ENCODE measurements around the gene TEK.

The TEK gene

DNA sequence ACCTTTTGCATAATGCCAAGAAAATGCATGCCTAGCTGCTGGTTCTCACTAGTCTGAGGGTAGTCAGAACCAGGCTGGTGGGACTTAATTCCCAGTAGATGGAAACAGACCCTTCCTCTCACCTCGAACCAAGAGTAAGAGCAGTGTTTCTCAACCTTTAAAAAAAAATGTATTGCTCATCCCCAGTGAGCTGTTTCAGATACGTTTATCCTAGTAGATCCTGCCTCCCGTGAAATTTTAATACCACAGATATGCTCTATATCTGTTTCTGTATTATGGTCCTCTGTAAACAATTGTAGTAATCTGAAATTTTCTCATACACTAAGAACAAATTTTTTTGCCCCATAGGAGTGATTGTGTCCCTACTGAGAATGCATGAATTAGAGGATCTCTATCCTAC, 86.2 kb downstream of the TEK start:
- no peak overlapping the region for H3K27ac ChIP-seq (ENCODE audit: low read depth, low read length)

GRCh38 chr9:27196383-27196782, 87.4 kb downstream of the TEK start:
- Histone ChIP-seq H3K9me3 (ENCODE audit: control insufficient read depth, insufficient read depth, low read length) (no peaks in the 10 kb centered on the region), H3K9ac (ENCODE audit: low read depth, low read length) (no peak overlapping the region), H3K27me3 (ENCODE audit: control insufficient read depth, insufficient read depth, low read length) (no peaks in the 10 kb centered on the region), H3K4me3 (ENCODE audit: low read depth, low read length) (no peak overlapping the region), H3K27ac (ENCODE audit: low read depth, low read length) (no peak overlapping the region), H3K36me3 (ENCODE audit: control insufficient read depth, insufficient read depth, low read length) (no peaks in the 10 kb centered on the region), H3K4me1 (ENCODE audit: control insufficient read depth, insufficient read depth, low read length) (no peaks in the 10 kb centered on the region)

More for the DNA sequence above, 86.2 kb downstream of the TEK start:
- Histone ChIP-seq H3K27me3 (ENCODE audit: control insufficient read depth, insufficient read depth, low read length) (no peaks in the 10 kb centered on the region), H3K9ac (ENCODE audit: low read depth, low read length) (no peak overlapping the region), H3K9me3 (ENCODE audit: control insufficient read depth, insufficient read depth, low read length) (no peaks in the 10 kb centered on the region), H3K36me3 (ENCODE audit: control insufficient read depth, insufficient read depth, low read length) (no peaks in the 10 kb centered on the region), H3K4me1 (ENCODE audit: control insufficient read depth, insufficient read depth, low read length) (no peaks in the 10 kb centered on the region), H3K4me3 (ENCODE audit: low read depth, low read length) (no peak overlapping the region)

- H3K27ac ChIP-seq (ENCODE audit: low read depth, low read length) = no peak overlapping the region
- no peaks in the 10 kb centered on the region for H3K27me3 ChIP-seq (ENCODE audit: control insufficient read depth, insufficient read depth, low read length)
- no peaks in the 10 kb centered on the region for H3K4me1 ChIP-seq (ENCODE audit: control insufficient read depth, insufficient read depth, low read length)
- H3K36me3 ChIP-seq (ENCODE audit: control insufficient read depth, insufficient read depth, low read length) = no peaks in the 10 kb centered on the region
- H3K4me3 ChIP-seq (ENCODE audit: low read depth, low read length) = no peak overlapping the region
- no peaks in the 10 kb centered on the region for H3K9me3 ChIP-seq (ENCODE audit: control insufficient read depth, insufficient read depth, low read length)
- H3K9ac ChIP-seq (ENCODE audit: low read depth, low read length) = no peak overlapping the region
Observed at GRCh38 chr9:27198190-27198589, 89.2 kb downstream of the TEK start.

DNA sequence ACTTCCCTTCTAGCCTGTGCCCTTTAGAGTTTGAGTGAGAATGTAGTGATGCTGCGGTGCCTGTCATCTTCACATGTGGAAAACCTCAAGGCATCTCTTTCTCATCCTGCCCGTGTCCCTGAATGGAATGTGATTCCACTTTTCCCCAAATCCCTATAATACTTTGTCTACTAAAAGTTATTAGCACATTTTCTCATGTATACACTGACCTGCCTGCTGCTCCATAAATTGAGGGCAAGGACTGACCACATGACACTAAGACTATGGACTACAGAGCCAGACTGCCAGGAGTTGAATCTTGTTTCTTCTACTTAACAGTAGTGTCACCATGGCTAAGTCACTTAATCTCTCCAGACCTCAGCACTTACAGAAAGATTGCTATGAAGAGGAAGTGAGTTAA, 93.0 kb downstream of the TEK start:
- H3K27me3 ChIP-seq (ENCODE audit: control insufficient read depth, insufficient read depth, low read length) = no peaks in the 10 kb centered on the region
- H3K9me3 ChIP-seq (ENCODE audit: control insufficient read depth, insufficient read depth, low read length) = no peaks in the 10 kb centered on the region
- H3K9ac ChIP-seq (ENCODE audit: low read depth, low read length) = no peak overlapping the region
- no peak overlapping the region for H3K27ac ChIP-seq (ENCODE audit: low read depth, low read length)
- H3K36me3 ChIP-seq (ENCODE audit: control insufficient read depth, insufficient read depth, low read length) = no peaks in the 10 kb centered on the region
- H3K4me1 ChIP-seq (ENCODE audit: control insufficient read depth, insufficient read depth, low read length) = no peaks in the 10 kb centered on the region
- H3K4me3 ChIP-seq (ENCODE audit: low read depth, low read length) = no peak overlapping the region

- H3K4me1 ChIP-seq (ENCODE audit: control insufficient read depth, insufficient read depth, low read length) = no peaks in the 10 kb centered on the region
- no peaks in the 10 kb centered on the region for H3K9me3 ChIP-seq (ENCODE audit: control insufficient read depth, insufficient read depth, low read length)
- H3K36me3 ChIP-seq (ENCODE audit: control insufficient read depth, insufficient read depth, low read length) = no peaks in the 10 kb centered on the region
- H3K9ac ChIP-seq (ENCODE audit: low read depth, low read length) = no peak overlapping the region
- no peaks in the 10 kb centered on the region for H3K27me3 ChIP-seq (ENCODE audit: control insufficient read depth, insufficient read depth, low read length)
- H3K4me3 ChIP-seq (ENCODE audit: low read depth, low read length) = no peak overlapping the region
- no peak overlapping the region for H3K27ac ChIP-seq (ENCODE audit: low read depth, low read length)
Observed at GRCh38 chr9:27203783-27204182, 94.8 kb downstream of the TEK start.

DNA sequence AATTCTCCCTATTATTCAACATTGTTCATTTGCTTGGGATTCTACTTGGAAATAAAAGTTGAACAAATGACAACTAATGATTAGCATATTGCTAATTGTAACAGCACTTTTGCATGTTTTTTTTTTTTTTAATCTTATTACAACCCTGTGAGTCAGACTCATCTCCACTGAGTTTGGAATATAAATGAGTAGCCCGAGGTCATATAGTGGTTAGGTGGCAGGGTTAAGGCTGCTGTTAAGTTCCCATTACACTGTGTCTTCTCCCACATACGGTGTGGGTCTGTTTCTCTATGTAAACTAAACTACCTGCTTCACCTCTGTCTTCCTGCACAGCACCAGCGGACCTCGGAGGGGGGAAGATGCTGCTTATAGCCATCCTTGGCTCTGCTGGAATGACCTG, 95.6 kb downstream of the TEK start:
- H3K36me3 ChIP-seq (ENCODE audit: control insufficient read depth, insufficient read depth, low read length) = no peaks in the 10 kb centered on the region
- no peak overlapping the region for H3K27ac ChIP-seq (ENCODE audit: low read depth, low read length)
- no peak overlapping the region for H3K9ac ChIP-seq (ENCODE audit: low read depth, low read length)
- H3K9me3 ChIP-seq (ENCODE audit: control insufficient read depth, insufficient read depth, low read length) = no peaks in the 10 kb centered on the region
- no peaks in the 10 kb centered on the region for H3K4me1 ChIP-seq (ENCODE audit: control insufficient read depth, insufficient read depth, low read length)
- H3K27me3 ChIP-seq (ENCODE audit: control insufficient read depth, insufficient read depth, low read length) = no peaks in the 10 kb centered on the region
- H3K4me3 ChIP-seq (ENCODE audit: low read depth, low read length) = no peak overlapping the region

GRCh38 chr9:27205198-27205597, 96.2 kb downstream of the TEK start:
- Histone ChIP-seq H3K27ac (ENCODE audit: low read depth, low read length) (no peak overlapping the region), H3K36me3 (ENCODE audit: control insufficient read depth, insufficient read depth, low read length) (no peaks in the 10 kb centered on the region), H3K4me3 (ENCODE audit: low read depth, low read length) (no peak overlapping the region), H3K4me1 (ENCODE audit: control insufficient read depth, insufficient read depth, low read length) (no peaks in the 10 kb centered on the region), H3K27me3 (ENCODE audit: control insufficient read depth, insufficient read depth, low read length) (no peaks in the 10 kb centered on the region), H3K9me3 (ENCODE audit: control insufficient read depth, insufficient read depth, low read length) (no peaks in the 10 kb centered on the region), H3K9ac (ENCODE audit: low read depth, low read length) (no peak overlapping the region)

DNA sequence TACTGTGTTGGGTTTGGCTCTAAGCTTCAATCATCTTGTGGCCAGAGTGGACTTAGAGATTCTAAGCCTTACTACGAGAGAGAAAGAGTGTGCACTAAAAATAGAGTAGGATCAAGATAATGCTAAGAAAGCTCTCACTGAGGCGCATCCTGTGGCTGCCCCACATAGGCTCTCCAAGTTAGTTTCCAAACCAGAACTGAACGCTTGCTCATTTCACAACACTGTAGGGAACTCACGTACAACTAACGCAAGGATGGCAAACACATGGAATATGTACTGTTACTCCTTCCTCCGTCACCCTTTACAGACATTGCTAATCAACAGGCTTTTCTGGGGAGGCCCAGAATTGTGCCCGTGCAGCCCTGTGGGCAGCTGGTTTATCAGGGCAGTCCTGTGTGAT, 97.0 kb downstream of the TEK start:
- Histone ChIP-seq H3K9ac (ENCODE audit: low read depth, low read length) (no peak overlapping the region), H3K4me3 (ENCODE audit: low read depth, low read length) (no peak overlapping the region), H3K27me3 (ENCODE audit: control insufficient read depth, insufficient read depth, low read length) (no peaks in the 10 kb centered on the region), H3K27ac (ENCODE audit: low read depth, low read length) (no peak overlapping the region), H3K4me1 (ENCODE audit: control insufficient read depth, insufficient read depth, low read length) (no peaks in the 10 kb centered on the region), H3K36me3 (ENCODE audit: control insufficient read depth, insufficient read depth, low read length) (no peaks in the 10 kb centered on the region), H3K9me3 (ENCODE audit: control insufficient read depth, insufficient read depth, low read length) (no peaks in the 10 kb centered on the region)

DNA sequence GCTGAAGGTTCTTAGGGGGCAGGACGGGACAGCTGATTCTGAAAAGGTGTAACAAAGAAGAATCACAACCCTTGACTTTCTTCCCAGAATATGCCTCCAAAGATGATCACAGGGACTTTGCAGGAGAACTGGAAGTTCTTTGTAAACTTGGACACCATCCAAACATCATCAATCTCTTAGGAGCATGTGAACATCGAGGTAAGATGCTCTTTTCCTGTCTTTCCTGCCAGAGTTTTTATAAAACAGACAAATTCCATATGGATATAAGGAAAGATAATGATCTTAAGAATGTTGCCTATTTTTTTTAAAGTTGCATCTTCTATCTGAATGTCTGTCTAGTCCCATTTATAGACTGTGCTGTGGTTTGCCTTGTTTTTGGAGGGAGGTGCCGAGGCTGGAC, 100.0 kb downstream of the TEK start:
- H3K36me3 ChIP-seq (ENCODE audit: control insufficient read depth, insufficient read depth, low read length) = peaks cover 6% of the 10 kb centered on the region; the same call in 1 of the 2 replicates

GRCh38 chr9:27210588-27210987, 101.6 kb downstream of the TEK start:
- Histone ChIP-seq H3K4me1 (ENCODE audit: control insufficient read depth, insufficient read depth, low read length) (no peaks in the 10 kb centered on the region), H3K27ac (ENCODE audit: low read depth, low read length) (no peak overlapping the region), H3K9me3 (ENCODE audit: control insufficient read depth, insufficient read depth, low read length) (no peaks in the 10 kb centered on the region), H3K4me3 (ENCODE audit: low read depth, low read length) (no peak overlapping the region), H3K9ac (ENCODE audit: low read depth, low read length) (no peak overlapping the region), H3K36me3 (ENCODE audit: control insufficient read depth, insufficient read depth, low read length) (peaks cover 6% of the 10 kb centered on the region; the same call in 1 of the 2 replicates), H3K27me3 (ENCODE audit: control insufficient read depth, insufficient read depth, low read length) (no peaks in the 10 kb centered on the region)

More for the DNA sequence above, 100.0 kb downstream of the TEK start:
- no peaks in the 10 kb centered on the region for H3K27me3 ChIP-seq (ENCODE audit: control insufficient read depth, insufficient read depth, low read length)
- no peak overlapping the region for H3K27ac ChIP-seq (ENCODE audit: low read depth, low read length)
- H3K9ac ChIP-seq (ENCODE audit: low read depth, low read length) = no peak overlapping the region
- no peak overlapping the region for H3K4me3 ChIP-seq (ENCODE audit: low read depth, low read length)
- no peaks in the 10 kb centered on the region for H3K4me1 ChIP-seq (ENCODE audit: control insufficient read depth, insufficient read depth, low read length)
- H3K9me3 ChIP-seq (ENCODE audit: control insufficient read depth, insufficient read depth, low read length) = no peaks in the 10 kb centered on the region

- no peak overlapping the region for H3K9ac ChIP-seq (ENCODE audit: low read depth, low read length)
- no peak overlapping the region for H3K27ac ChIP-seq (ENCODE audit: low read depth, low read length)
- H3K36me3 ChIP-seq (ENCODE audit: control insufficient read depth, insufficient read depth, low read length) = peaks cover 6% of the 10 kb centered on the region; the same call in 1 of the 2 replicates
- no peaks in the 10 kb centered on the region for H3K9me3 ChIP-seq (ENCODE audit: control insufficient read depth, insufficient read depth, low read length)
- H3K27me3 ChIP-seq (ENCODE audit: control insufficient read depth, insufficient read depth, low read length) = no peaks in the 10 kb centered on the region
- H3K4me3 ChIP-seq (ENCODE audit: low read depth, low read length) = no peak overlapping the region
- no peaks in the 10 kb centered on the region for H3K4me1 ChIP-seq (ENCODE audit: control insufficient read depth, insufficient read depth, low read length)
Observed at GRCh38 chr9:27212191-27212590, 103.2 kb downstream of the TEK start.

DNA sequence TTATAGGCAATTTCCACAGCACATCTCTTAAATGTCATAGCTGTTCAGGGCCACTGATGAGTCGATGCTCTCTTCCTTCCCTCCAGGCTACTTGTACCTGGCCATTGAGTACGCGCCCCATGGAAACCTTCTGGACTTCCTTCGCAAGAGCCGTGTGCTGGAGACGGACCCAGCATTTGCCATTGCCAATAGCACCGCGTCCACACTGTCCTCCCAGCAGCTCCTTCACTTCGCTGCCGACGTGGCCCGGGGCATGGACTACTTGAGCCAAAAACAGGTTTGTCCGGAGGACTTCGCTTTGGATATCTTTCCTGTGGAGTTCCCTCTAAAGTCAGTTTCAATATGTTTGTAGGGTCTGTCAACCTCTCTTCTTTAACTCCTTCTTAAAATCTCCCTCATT, 103.6 kb downstream of the TEK start:
- no peaks in the 10 kb centered on the region for H3K4me1 ChIP-seq (ENCODE audit: control insufficient read depth, insufficient read depth, low read length)
- H3K27me3 ChIP-seq (ENCODE audit: control insufficient read depth, insufficient read depth, low read length) = no peaks in the 10 kb centered on the region
- H3K4me3 ChIP-seq (ENCODE audit: low read depth, low read length) = no peak overlapping the region
- H3K9me3 ChIP-seq (ENCODE audit: control insufficient read depth, insufficient read depth, low read length) = no peaks in the 10 kb centered on the region
- H3K9ac ChIP-seq (ENCODE audit: low read depth, low read length) = no peak overlapping the region
- H3K27ac ChIP-seq (ENCODE audit: low read depth, low read length) = no peak overlapping the region
- H3K36me3 ChIP-seq (ENCODE audit: control insufficient read depth, insufficient read depth, low read length) = peaks cover 6% of the 10 kb centered on the region; the same call in 1 of the 2 replicates
